CD4-positive, alpha-beta memory T cell (primary cell): ENCODE results near the gene PARD3B. TPM values are rescaled to one million over a fixed set of nuclear protein-coding genes. Genes with fewer than 3 reads are reported as not detected.
A peak's percentile ranks its signal among the peaks of the same experiment; 100 is the strongest.

Experiments used
- CTCF ChIA-PET: fragments of 350-600 bp; sonication (Branson Sonifier 250); formaldehyde crosslinking; loops from one replicate; lab custom pipeline; 2021; ENCODE audit warnings: inconsistent platforms; ENCODE audit not compliant: partially characterized antibody; lab: Charles Lee
- POLR2A ChIA-PET: fragments of 350-600 bp; sonication (Branson Sonifier 250); formaldehyde crosslinking; loops from one replicate; lab custom pipeline; 2021; ENCODE audit not compliant: partially characterized antibody; lab: Charles Lee
- DNase-seq, 5 donors: peaks; one replicate each; pipeline versions ENCODE4 v3.0.0 to v3.0.0-alpha.2; 2020 to 2022; ENCODE audit warnings: mixed read lengths in 1 of 5
- H3K27ac ChIP-seq: one replicate; pipeline ENCODE4 v1.7.0; 2013; ENCODE audit warnings: low read depth, low read length
- H3K27me3 ChIP-seq: 2 replicates; pipeline ENCODE4 v1.7.0; 2013; ENCODE audit warnings: mild to moderate bottlenecking, low read length, moderate library complexity; ENCODE audit not compliant: insufficient read depth
- H3K36me3 ChIP-seq: 2 replicates; pipeline ENCODE4 v1.7.0; 2013; ENCODE audit warnings: mild to moderate bottlenecking, low read length, moderate library complexity; ENCODE audit not compliant: insufficient read depth
- H3K4me1 ChIP-seq: 2 replicates; pipeline ENCODE4 v1.7.0; 2013; ENCODE audit warnings: mild to moderate bottlenecking, low read length, moderate library complexity; ENCODE audit not compliant: insufficient read depth
- H3K4me3 ChIP-seq, 2 donors: one replicate each; pipeline ENCODE4 v1.7.0; 2013; ENCODE audit warnings: low read length in 2 of 2, mild to moderate bottlenecking in 1 of 2
- H3K9me3 ChIP-seq, 2 donors: one replicate each; pipeline ENCODE4 v1.7.0; 2013; ENCODE audit warnings: low read length in 2 of 2, control low read depth in 1 of 2; ENCODE audit not compliant: control insufficient read depth in 1 of 2
- H3K27ac Mint-ChIP-seq, 7 donors: one replicate each; pipeline ENCODE4 v1.8.0; 2020 to 2021; ENCODE audit warnings: mixed read lengths in 7 of 7, mild to moderate bottlenecking in 6 of 7, inconsistent platforms in 3 of 7, moderate library complexity in 3 of 7
- H3K27me3 Mint-ChIP-seq, 2 donors: one replicate each; pipeline ENCODE4 v1.8.0; 2020 to 2021; ENCODE audit warnings: mixed read lengths in 2 of 2
- H3K36me3 Mint-ChIP-seq, 2 donors: one replicate each; pipeline ENCODE4 v1.8.0; 2020 to 2021; ENCODE audit warnings: mixed read lengths in 2 of 2, inconsistent platforms in 1 of 2, mild to moderate bottlenecking in 1 of 2
- H3K4me1 Mint-ChIP-seq, 4 donors: one replicate each; pipeline ENCODE4 v1.8.0; 2020 to 2021; ENCODE audit warnings: mixed read lengths in 4 of 4, mild to moderate bottlenecking in 1 of 4
- H3K4me3 Mint-ChIP-seq, 8 donors: one replicate each; pipeline ENCODE4 v1.8.0; 2020 to 2021; ENCODE audit warnings: mixed read lengths in 8 of 8, mild to moderate bottlenecking in 7 of 8, moderate library complexity in 6 of 8, inconsistent platforms in 3 of 8
- H3K9me3 Mint-ChIP-seq, 8 donors: one replicate each; pipeline ENCODE4 v1.8.0; 2020 to 2021; ENCODE audit warnings: mixed read lengths in 8 of 8, mild to moderate bottlenecking in 5 of 8, inconsistent platforms in 3 of 8, moderate library complexity in 1 of 8
- intact Hi-C: fragments of 100-400 bp; cut with micrococcal nuclease; formaldehyde crosslinking; loops from one replicate; pipeline ENCODE4 v1.15.1; 2023
- polyA plus RNA-seq, 2 donors: library from polyadenylated mRNA; unstranded; fragments of 300-500 nt; fragmentation: Illumina TruSeq; gene quantifications; one replicate each; pipeline ENCODE4 v1.2.3, GENCODE V29; 2021
- total RNA-seq, 2 experiments: library from RNA; stranded (reverse); gene quantifications; one replicate each; pipeline ENCODE4 v1.2.3, GENCODE V29; 2021

Gene PARD3B
- total and polyA plus RNA-seq, 4 experiments from 2014 or later = 0.44 to 1.3 (median 1.2) TPM; not detected in 1

GRCh38 chr2:204972606-204973336 is 427.5 kb downstream of the PARD3B start:
- Histone ChIP-seq H3K36me3 (no peaks in the 10 kb centered on the region), H3K9me3 (no peaks in the 10 kb centered on the region), H3K27me3 (no peaks in the 10 kb centered on the region), H3K27ac (no peak overlapping the region), H3K4me3 (no peak overlapping the region), H3K4me1 (peaks cover 52% of the 10 kb centered on the region)
- ChIA-PET POLR2A (interaction anchor here (1.3 kb wide), 1 partner anchor 14 kb away, joined by 4 read pairs; no protein-coding TSS in a partner anchor), CTCF (no interaction called here)
- H3K4me1 Mint-ChIP-seq = peaks cover 27 to 51% (median 38%) of the 10 kb centered on the region in 4 donors
- peak overlapping the region in 3 of 7 donors; percentile 62 to 73 (median 65) for H3K27ac Mint-ChIP-seq
- H3K36me3 Mint-ChIP-seq = peaks cover 3 to 4% of the 10 kb centered on the region in 2 donors
- DNase-seq = no peak
- H3K27me3 Mint-ChIP-seq = no peaks in the 10 kb centered on the region
- H3K4me3 Mint-ChIP-seq = peak overlapping the region in 3 of 8 donors; percentile 17 to 51 (median 48)
- intact Hi-C loops = no loop called here
- peaks cover 0 to 5% (median 0%) of the 10 kb centered on the region in 8 donors for H3K9me3 Mint-ChIP-seq

- Mint-ChIP-seq H3K4me1 (peaks cover 20 to 43% (median 30%) of the 10 kb centered on the region in 4 donors), H3K9me3 (peaks cover 0 to 2% (median 0%) of the 10 kb centered on the region in 8 donors), H3K36me3 (peaks cover 3 to 4% of the 10 kb centered on the region in 2 donors), H3K4me3 (peak overlapping the region in 1 of 8 donors; percentile 22), H3K27me3 (no peaks in the 10 kb centered on the region), H3K27ac (peak overlapping the region in 2 of 7 donors; percentile 11 to 24)
- Histone ChIP-seq H3K4me3 (no peak overlapping the region), H3K27me3 (no peaks in the 10 kb centered on the region), H3K9me3 (no peaks in the 10 kb centered on the region), H3K36me3 (no peaks in the 10 kb centered on the region), H3K4me1 (peaks cover 44% of the 10 kb centered on the region), H3K27ac (no peak overlapping the region)
- CTCF ChIA-PET = no interaction called here
- intact Hi-C loops = no loop called here
- POLR2A ChIA-PET = no interaction called here
- no peak for DNase-seq
Observed at GRCh38 chr2:204973616-204974015, 428.3 kb downstream of the PARD3B start.

GRCh38 chr2:204974487-204974886 is 429.2 kb downstream of the PARD3B start:
- Histone ChIP-seq H3K36me3 (no peaks in the 10 kb centered on the region), H3K9me3 (no peaks in the 10 kb centered on the region), H3K27ac (no peak overlapping the region), H3K4me3 (no peak overlapping the region), H3K4me1 (peaks cover 35% of the 10 kb centered on the region), H3K27me3 (no peaks in the 10 kb centered on the region)
- POLR2A ChIA-PET = no interaction called here
- Mint-ChIP-seq H3K36me3 (peaks cover 3 to 4% of the 10 kb centered on the region in 2 donors), H3K9me3 (peaks cover 0 to 6% (median 0%) of the 10 kb centered on the region in 8 donors), H3K4me3 (no peak overlapping the region), H3K4me1 (peaks cover 17 to 35% (median 24%) of the 10 kb centered on the region in 4 donors), H3K27ac (no peak overlapping the region), H3K27me3 (no peaks in the 10 kb centered on the region)
- DNase-seq = no peak
- intact Hi-C loops = no loop called here
- CTCF ChIA-PET = no interaction called here

- H3K4me1 Mint-ChIP-seq = peaks cover 11 to 20% (median 15%) of the 10 kb centered on the region in 4 donors
- peaks cover 0 to 6% (median under 1%) of the 10 kb centered on the region in 8 donors for H3K9me3 Mint-ChIP-seq
- ChIA-PET CTCF (interaction anchor here (0.7 kb wide), 2 partner anchors 94 to 140 kb away, joined by 3 to 4 read pairs; no protein-coding TSS in a partner anchor), POLR2A (no interaction called here)
- no peak overlapping the region for H3K4me3 Mint-ChIP-seq
- DNase-seq = no peak
- H3K27ac ChIP-seq = no peak overlapping the region
- H3K4me3 ChIP-seq = no peak overlapping the region
- no peak overlapping the region for H3K27ac Mint-ChIP-seq
- no peaks in the 10 kb centered on the region for H3K36me3 ChIP-seq
- peaks cover 0 to 3% of the 10 kb centered on the region in 2 donors for H3K36me3 Mint-ChIP-seq
- intact Hi-C loops = no loop called here
- peaks cover 14% of the 10 kb centered on the region for H3K4me1 ChIP-seq
- no peaks in the 10 kb centered on the region for H3K9me3 ChIP-seq
- no peaks in the 10 kb centered on the region for H3K27me3 Mint-ChIP-seq
- H3K27me3 ChIP-seq = no peaks in the 10 kb centered on the region
Observed at GRCh38 chr2:204977914-204978313, 432.6 kb downstream of the PARD3B start.

GRCh38 chr2:204982303-204982702 is 437.0 kb downstream of the PARD3B start:
- H3K27ac Mint-ChIP-seq = no peak overlapping the region
- Histone ChIP-seq H3K36me3 (no peaks in the 10 kb centered on the region), H3K27me3 (no peaks in the 10 kb centered on the region), H3K4me1 (peaks cover 14% of the 10 kb centered on the region), H3K27ac (no peak overlapping the region), H3K9me3 (no peaks in the 10 kb centered on the region), H3K4me3 (no peak overlapping the region)
- peaks cover 10 to 20% (median 11%) of the 10 kb centered on the region in 4 donors for H3K4me1 Mint-ChIP-seq
- H3K4me3 Mint-ChIP-seq = peak overlapping the region in 2 of 8 donors; percentile 2 to 38
- CTCF ChIA-PET = interaction anchor here (1.0 to 1.6 kb wide), 3 partner anchors 11 to 111 kb away, joined by 3 to 4 read pairs (median 3); no protein-coding TSS in a partner anchor
- intact Hi-C loops = no loop called here
- peaks cover 0 to 6% (median 0%) of the 10 kb centered on the region in 8 donors for H3K9me3 Mint-ChIP-seq
- no peak for DNase-seq
- POLR2A ChIA-PET = interaction anchor here (1.0 to 1.8 kb wide), 4 partner anchors 11 to 38 kb away, joined by 3 to 10 read pairs (median 6); no protein-coding TSS in a partner anchor
- peaks cover 0 to 3% of the 10 kb centered on the region in 2 donors for H3K36me3 Mint-ChIP-seq
- H3K27me3 Mint-ChIP-seq = no peaks in the 10 kb centered on the region

- H3K27ac Mint-ChIP-seq = no peak overlapping the region
- POLR2A ChIA-PET = no interaction called here
- Histone ChIP-seq H3K27ac (no peak overlapping the region), H3K36me3 (no peaks in the 10 kb centered on the region), H3K9me3 (no peaks in the 10 kb centered on the region), H3K4me1 (peaks cover 14% of the 10 kb centered on the region), H3K27me3 (no peaks in the 10 kb centered on the region), H3K4me3 (no peak overlapping the region)
- no peak for DNase-seq
- no peak overlapping the region for H3K4me3 Mint-ChIP-seq
- peaks cover 0 to 7% of the 10 kb centered on the region in 2 donors for H3K36me3 Mint-ChIP-seq
- H3K4me1 Mint-ChIP-seq = peaks cover 12 to 20% (median 15%) of the 10 kb centered on the region in 4 donors
- no peaks in the 10 kb centered on the region for H3K27me3 Mint-ChIP-seq
- CTCF ChIA-PET = no interaction called here
- peaks cover 0 to 6% (median 0%) of the 10 kb centered on the region in 8 donors for H3K9me3 Mint-ChIP-seq
- intact Hi-C loops = no loop called here
Observed at GRCh38 chr2:204984518-204984917, 439.2 kb downstream of the PARD3B start.

- no peak overlapping the region for H3K27ac Mint-ChIP-seq
- H3K27me3 Mint-ChIP-seq = no peaks in the 10 kb centered on the region
Observed at GRCh38 chr2:204986641-204987040, 441.4 kb downstream of the PARD3B start.

More at GRCh38 chr2:204986641-204987040, 441.4 kb downstream of the PARD3B start:
- no peak overlapping the region for H3K27ac ChIP-seq
- peaks cover 14% of the 10 kb centered on the region for H3K4me1 ChIP-seq
- peaks cover 7 to 16% (median 11%) of the 10 kb centered on the region in 4 donors for H3K4me1 Mint-ChIP-seq
- peaks cover 0 to 7% of the 10 kb centered on the region in 2 donors for H3K36me3 Mint-ChIP-seq
- H3K9me3 Mint-ChIP-seq = peaks cover 0 to 6% (median 0%) of the 10 kb centered on the region in 8 donors
- no peaks in the 10 kb centered on the region for H3K36me3 ChIP-seq
- intact Hi-C loops = no loop called here
- ChIA-PET POLR2A (interaction anchor here (1.0 kb wide), 2 partner anchors 14 to 19 kb away, joined by 3 to 4 read pairs; no protein-coding TSS in a partner anchor), CTCF (interaction anchor here (1.0 kb wide), 1 partner anchor 107 kb away, joined by 3 read pairs; no protein-coding TSS in a partner anchor)
- no peak overlapping the region for H3K4me3 ChIP-seq
- no peak for DNase-seq
- H3K9me3 ChIP-seq = no peaks in the 10 kb centered on the region
- H3K27me3 ChIP-seq = no peaks in the 10 kb centered on the region
- H3K4me3 Mint-ChIP-seq = no peak overlapping the region
